ENCODE results near the gene FOXK2. TPM values are rescaled to one million over a fixed set of nuclear protein-coding genes. Genes with fewer than 3 reads are reported as not detected.

FOXK2 gene
- polyA plus RNA-seq, 4 donors, result 11.6 to 25.9 (median 18.0) TPM

GRCh38 chr17:82611140-82612058 is 91.9 kb downstream of the FOXK2 start:
- 79 to 85% (median 83%) methylated on average over 21 of the region's 21 CpGs for WGBS, 3 donors
- FAIRE-seq, result no peak

GRCh38 chr17:82613283-82614094 is 94.0 kb downstream of the FOXK2 start:
- Histone ChIP-seq H3K27ac (ENCODE audit: low read depth in 1 of 3, low read length in 2 of 3) (no peak overlapping the region), H3K4me3 (ENCODE audit: low read depth in 1 of 3, low read length in 3 of 3) (no peak overlapping the region), H3K9me3 (ENCODE audit: control insufficient read depth in 2 of 2, insufficient read depth in 1 of 2, low read depth in 1 of 2, low read length in 1 of 2) (no peaks in the 10 kb centered on the region), H3K36me3 (ENCODE audit: control insufficient read depth in 3 of 3, insufficient read depth in 2 of 3, low read depth in 1 of 3, low read length in 3 of 3) (peaks cover 19 to 77% (median 24%) of the 10 kb centered on the region in 3 donors), H3K4me1 (ENCODE audit: control insufficient read depth in 3 of 3, insufficient read depth in 2 of 3, low read depth in 1 of 3, low read length in 2 of 3) (no peaks in the 10 kb centered on the region), H3K27me3 (ENCODE audit: control insufficient read depth in 3 of 3, insufficient read depth in 3 of 3, low read length in 3 of 3) (no peaks in the 10 kb centered on the region)
- 91 to 92% (median 92%) methylated on average over 37 of the region's 37 CpGs for whole genome bisulfite sequencing, 3 donors
- no peak for DNase-seq
- no peak for FAIRE-seq

More at GRCh38 chr17:82611140-82612058, 91.9 kb downstream of the FOXK2 start:
- H3K4me1 ChIP-seq (ENCODE audit: control insufficient read depth in 3 of 3, insufficient read depth in 2 of 3, low read depth in 1 of 3, low read length in 2 of 3), result no peaks in the 10 kb centered on the region
- no peak for DNase-seq
- H3K27ac ChIP-seq (ENCODE audit: low read depth in 1 of 3, low read length in 2 of 3), result no peak overlapping the region
- no peak overlapping the region for H3K4me3 ChIP-seq (ENCODE audit: low read depth in 1 of 3, low read length in 3 of 3)
- peaks cover 8 to 64% (median 16%) of the 10 kb centered on the region in 3 donors for H3K36me3 ChIP-seq (ENCODE audit: control insufficient read depth in 3 of 3, insufficient read depth in 2 of 3, low read depth in 1 of 3, low read length in 3 of 3)
- H3K27me3 ChIP-seq (ENCODE audit: control insufficient read depth in 3 of 3, insufficient read depth in 3 of 3, low read length in 3 of 3), result no peaks in the 10 kb centered on the region
- H3K9me3 ChIP-seq (ENCODE audit: control insufficient read depth in 2 of 2, insufficient read depth in 1 of 2, low read depth in 1 of 2, low read length in 1 of 2), result no peaks in the 10 kb centered on the region

- no peak overlapping the region for H3K4me3 ChIP-seq (ENCODE audit: low read depth in 1 of 3, low read length in 3 of 3)
- no peaks in the 10 kb centered on the region for H3K9me3 ChIP-seq (ENCODE audit: control insufficient read depth in 2 of 2, insufficient read depth in 1 of 2, low read depth in 1 of 2, low read length in 1 of 2)
- no peaks in the 10 kb centered on the region for H3K4me1 ChIP-seq (ENCODE audit: control insufficient read depth in 3 of 3, insufficient read depth in 2 of 3, low read depth in 1 of 3, low read length in 2 of 3)
- no peak overlapping the region for H3K27ac ChIP-seq (ENCODE audit: low read depth in 1 of 3, low read length in 2 of 3)
- H3K27me3 ChIP-seq (ENCODE audit: control insufficient read depth in 3 of 3, insufficient read depth in 3 of 3, low read length in 3 of 3), result no peaks in the 10 kb centered on the region
- DNase-seq, result no peak
- H3K36me3 ChIP-seq (ENCODE audit: control insufficient read depth in 3 of 3, insufficient read depth in 2 of 3, low read depth in 1 of 3, low read length in 3 of 3), result peaks cover 18 to 78% (median 24%) of the 10 kb centered on the region in 3 donors
- FAIRE-seq, result no peak
- WGBS, 3 donors, result 82 to 96% (median 92%) methylated on average over 7 to 21 of the region's 22 CpGs
These were observed 94.6 kb downstream of the FOXK2 start for GRCh38 chr17:82614095-82614631.

GRCh38 chr17:82615084-82616020 is 95.8 kb downstream of the FOXK2 start:
- Histone ChIP-seq H3K27ac (ENCODE audit: low read depth in 1 of 3, low read length in 2 of 3) (no peak overlapping the region), H3K36me3 (ENCODE audit: control insufficient read depth in 3 of 3, insufficient read depth in 2 of 3, low read depth in 1 of 3, low read length in 3 of 3) (peaks cover 23 to 84% (median 24%) of the 10 kb centered on the region in 3 donors), H3K4me1 (ENCODE audit: control insufficient read depth in 3 of 3, insufficient read depth in 2 of 3, low read depth in 1 of 3, low read length in 2 of 3) (no peaks in the 10 kb centered on the region), H3K9me3 (ENCODE audit: control insufficient read depth in 2 of 2, insufficient read depth in 1 of 2, low read depth in 1 of 2, low read length in 1 of 2) (no peaks in the 10 kb centered on the region), H3K27me3 (ENCODE audit: control insufficient read depth in 3 of 3, insufficient read depth in 3 of 3, low read length in 3 of 3) (no peaks in the 10 kb centered on the region), H3K4me3 (ENCODE audit: low read depth in 1 of 3, low read length in 3 of 3) (no peak overlapping the region)
- whole genome bisulfite sequencing, 3 donors, result 92 to 93% (median 93%) methylated on average over 45 of the region's 45 CpGs
- DNase-seq (no peak), FAIRE-seq (no peak)

GRCh38 chr17:82616021-82616711 is 96.6 kb downstream of the FOXK2 start:
- H3K9me3 ChIP-seq (ENCODE audit: control insufficient read depth in 2 of 2, insufficient read depth in 1 of 2, low read depth in 1 of 2, low read length in 1 of 2), result no peaks in the 10 kb centered on the region
- H3K4me3 ChIP-seq (ENCODE audit: low read depth in 1 of 3, low read length in 3 of 3), result no peak overlapping the region
- no peaks in the 10 kb centered on the region for H3K27me3 ChIP-seq (ENCODE audit: control insufficient read depth in 3 of 3, insufficient read depth in 3 of 3, low read length in 3 of 3)
- FAIRE-seq (no peak), DNase-seq (no peak)
- WGBS, 3 donors, result 88 to 89% (median 88%) methylated on average over 22 of the region's 22 CpGs
- peaks cover 23 to 79% (median 24%) of the 10 kb centered on the region in 3 donors for H3K36me3 ChIP-seq (ENCODE audit: control insufficient read depth in 3 of 3, insufficient read depth in 2 of 3, low read depth in 1 of 3, low read length in 3 of 3)
- H3K4me1 ChIP-seq (ENCODE audit: control insufficient read depth in 3 of 3, insufficient read depth in 2 of 3, low read depth in 1 of 3, low read length in 2 of 3), result no peaks in the 10 kb centered on the region
- H3K27ac ChIP-seq (ENCODE audit: low read depth in 1 of 3, low read length in 2 of 3), result no peak overlapping the region

- Histone ChIP-seq H3K36me3 (ENCODE audit: control insufficient read depth in 3 of 3, insufficient read depth in 2 of 3, low read depth in 1 of 3, low read length in 3 of 3) (peaks cover 26 to 79% (median 26%) of the 10 kb centered on the region in 3 donors), H3K27ac (ENCODE audit: low read depth in 1 of 3, low read length in 2 of 3) (no peak overlapping the region), H3K27me3 (ENCODE audit: control insufficient read depth in 3 of 3, insufficient read depth in 3 of 3, low read length in 3 of 3) (no peaks in the 10 kb centered on the region), H3K4me3 (ENCODE audit: low read depth in 1 of 3, low read length in 3 of 3) (no peak overlapping the region), H3K4me1 (ENCODE audit: control insufficient read depth in 3 of 3, insufficient read depth in 2 of 3, low read depth in 1 of 3, low read length in 2 of 3) (no peaks in the 10 kb centered on the region), H3K9me3 (ENCODE audit: control insufficient read depth in 2 of 2, insufficient read depth in 1 of 2, low read depth in 1 of 2, low read length in 1 of 2) (no peaks in the 10 kb centered on the region)
- FAIRE-seq, result no peak
- no peak for DNase-seq
- 91 to 94% (median 92%) methylated on average over 7 of the region's 7 CpGs for WGBS, 3 donors
These were observed 99.7 kb downstream of the FOXK2 start for GRCh38 chr17:82619211-82619610.

- DNase-seq, result no peak
- no peaks in the 10 kb centered on the region for H3K4me1 ChIP-seq (ENCODE audit: control insufficient read depth in 3 of 3, insufficient read depth in 2 of 3, low read depth in 1 of 3, low read length in 2 of 3)
- H3K27me3 ChIP-seq (ENCODE audit: control insufficient read depth in 3 of 3, insufficient read depth in 3 of 3, low read length in 3 of 3), result no peaks in the 10 kb centered on the region
- H3K9me3 ChIP-seq (ENCODE audit: control insufficient read depth in 2 of 2, insufficient read depth in 1 of 2, low read depth in 1 of 2, low read length in 1 of 2), result no peaks in the 10 kb centered on the region
- H3K36me3 ChIP-seq (ENCODE audit: control insufficient read depth in 3 of 3, insufficient read depth in 2 of 3, low read depth in 1 of 3, low read length in 3 of 3), result peaks cover 26 to 82% (median 27%) of the 10 kb centered on the region in 3 donors
- no peak overlapping the region for H3K4me3 ChIP-seq (ENCODE audit: low read depth in 1 of 3, low read length in 3 of 3)
- 82 to 95% (median 92%) methylated on average over 9 to 10 of the region's 10 CpGs for WGBS, 3 donors
- no peak overlapping the region for H3K27ac ChIP-seq (ENCODE audit: low read depth in 1 of 3, low read length in 2 of 3)
- no peak for FAIRE-seq
These were observed 100.1 kb downstream of the FOXK2 start for GRCh38 chr17:82619641-82620040.
